Esophagus squamous epithelium (tissue), 4 donors: ENCODE measurements around the gene ADGRF3.

ENCODE experiments used
- CTCF ChIP-seq, 6 experiments: fragments of 450-650 bp in 4 of 6; fragments of 200-600 bp in 2 of 6; sonication (generic) in 2 of 6; IDR thresholded peaks; one replicate each; pipeline ENCODE4 v1.5.1; 2016 to 2019; ENCODE audit warnings: antibody characterized with exemption in 6 of 6, mild to moderate bottlenecking in 4 of 6, moderate library complexity in 4 of 6
- POLR2A ChIP-seq, 4 donors: fragments of 450-650 bp; IDR thresholded peaks; one replicate each; pipeline ENCODE4 v1.6.1; 2017; ENCODE audit warnings: antibody characterized with exemption in 4 of 4, mild to moderate bottlenecking in 4 of 4, moderate library complexity in 3 of 4

- TF ChIP-seq POLR2A (IDR thresholded peaks at IDR 0.05) (no peak), CTCF (IDR thresholded peaks at IDR 0.05) (no peak)
Measured at GRCh38 chr2:26283606-26284005, 63.0 kb downstream of the ADGRF3 start.
